Stimulated activated CD4-positive, alpha-beta T cell treated with anti-CD3 and anti-CD28 coated beads, Interleukin-15, amount 100 ng/mL, for 24 hours (primary cell): ENCODE results near the gene HOXD13.

Experiments used
- DNase-seq: peaks from one replicate; pipeline ENCODE4 v3.0.0-alpha.2; 2020

HOXD13 gene

GRCh38 chr2:176081376-176081836 lies 11.1 kb upstream of the HOXD13 start:
- no peak for DNase-seq

- DNase-seq: peak; percentile 27
These were observed 10.5 kb upstream of the HOXD13 start for GRCh38 chr2:176081837-176082524.

GRCh38 chr2:176082525-176082823 lies 10.0 kb upstream of the HOXD13 start:
- no peak for DNase-seq

GRCh38 chr2:176082824-176083751 lies 9.4 kb upstream of the HOXD13 start:
- no peak for DNase-seq

DNA sequence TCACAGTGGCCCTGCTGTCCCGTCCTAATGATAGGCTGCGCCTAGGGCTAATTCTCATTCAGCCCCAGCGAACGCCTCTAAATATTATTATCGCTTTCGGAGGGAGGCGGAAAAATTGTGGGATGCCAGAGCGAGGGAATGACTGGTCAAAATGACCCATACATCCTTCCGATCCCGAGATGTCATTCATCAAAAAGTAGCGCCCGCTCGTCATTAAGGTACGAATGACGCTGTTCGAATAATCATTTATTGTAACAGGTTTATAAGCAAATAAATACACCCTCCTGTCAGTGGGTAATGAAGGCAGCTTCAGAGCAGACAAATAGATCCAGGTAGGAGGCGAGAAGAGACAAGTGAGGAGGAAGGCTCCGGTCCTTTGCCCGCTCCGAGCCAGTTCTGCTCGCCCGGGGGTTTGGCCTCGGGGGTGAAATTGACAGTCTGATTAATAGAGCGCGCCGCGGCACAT lies 8.7 kb upstream of the HOXD13 start, which contains the start of gene EVX2:
EVX2 (minus strand) TSS at position 167 of the 466 bp plus-strand sequence. CDS start 186 bp downstream, outside the sequence.
- DNase-seq: no peak

GRCh38 chr2:176084611-176085119 lies 7.9 kb upstream of the HOXD13 start:
- no peak for DNase-seq

GRCh38 chr2:176085120-176085788 lies 7.3 kb upstream of the HOXD13 start:
- DNase-seq: no peak

DNA sequence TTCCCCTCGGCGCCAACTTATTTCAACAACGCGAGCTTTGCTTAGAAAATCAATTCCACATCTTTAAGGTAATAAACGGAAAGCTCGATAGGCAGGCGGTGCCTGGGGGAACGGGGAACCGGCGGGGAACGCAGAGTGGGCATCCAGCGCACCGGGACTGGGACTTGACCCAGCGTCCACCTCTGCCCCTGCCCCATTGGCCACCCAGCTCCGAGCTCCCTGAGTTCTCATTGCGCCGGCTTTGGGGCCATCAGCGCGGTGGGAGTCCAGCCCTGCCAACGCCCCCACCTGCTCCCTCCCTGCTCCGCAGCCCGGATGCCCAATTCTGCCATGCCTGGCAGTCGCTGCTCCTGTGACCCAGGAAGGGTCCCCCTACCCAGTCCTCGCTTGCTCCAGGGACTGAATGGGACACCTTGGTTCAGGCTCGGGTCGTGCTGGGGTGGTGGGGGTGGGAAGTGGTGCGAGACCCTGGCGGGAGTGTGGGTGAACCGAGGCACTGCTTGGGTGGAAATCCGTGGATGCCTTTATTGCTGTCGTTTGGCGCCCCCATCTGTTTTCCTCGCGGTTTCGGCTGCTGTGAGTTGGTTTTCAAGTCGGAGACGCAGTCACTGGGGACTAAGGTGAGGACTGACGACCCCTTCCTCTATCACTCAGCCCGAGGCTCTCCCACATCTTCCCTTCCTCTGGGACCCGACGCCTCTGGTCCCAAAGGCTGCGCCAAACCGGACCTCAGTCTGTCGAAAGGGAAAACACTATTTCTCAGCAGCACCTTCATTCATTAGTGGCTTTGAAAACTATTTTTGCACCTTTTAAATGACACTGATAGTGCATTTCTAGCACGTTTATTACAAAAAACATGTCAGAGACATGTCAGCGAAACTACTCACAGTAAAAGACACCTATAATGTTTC lies 6.4 kb upstream of the HOXD13 start:
- peak; percentile 23 for DNase-seq

- DNase-seq: no peak
These were observed 5.0 kb upstream of the HOXD13 start for GRCh38 chr2:176087330-176088047.

DNA sequence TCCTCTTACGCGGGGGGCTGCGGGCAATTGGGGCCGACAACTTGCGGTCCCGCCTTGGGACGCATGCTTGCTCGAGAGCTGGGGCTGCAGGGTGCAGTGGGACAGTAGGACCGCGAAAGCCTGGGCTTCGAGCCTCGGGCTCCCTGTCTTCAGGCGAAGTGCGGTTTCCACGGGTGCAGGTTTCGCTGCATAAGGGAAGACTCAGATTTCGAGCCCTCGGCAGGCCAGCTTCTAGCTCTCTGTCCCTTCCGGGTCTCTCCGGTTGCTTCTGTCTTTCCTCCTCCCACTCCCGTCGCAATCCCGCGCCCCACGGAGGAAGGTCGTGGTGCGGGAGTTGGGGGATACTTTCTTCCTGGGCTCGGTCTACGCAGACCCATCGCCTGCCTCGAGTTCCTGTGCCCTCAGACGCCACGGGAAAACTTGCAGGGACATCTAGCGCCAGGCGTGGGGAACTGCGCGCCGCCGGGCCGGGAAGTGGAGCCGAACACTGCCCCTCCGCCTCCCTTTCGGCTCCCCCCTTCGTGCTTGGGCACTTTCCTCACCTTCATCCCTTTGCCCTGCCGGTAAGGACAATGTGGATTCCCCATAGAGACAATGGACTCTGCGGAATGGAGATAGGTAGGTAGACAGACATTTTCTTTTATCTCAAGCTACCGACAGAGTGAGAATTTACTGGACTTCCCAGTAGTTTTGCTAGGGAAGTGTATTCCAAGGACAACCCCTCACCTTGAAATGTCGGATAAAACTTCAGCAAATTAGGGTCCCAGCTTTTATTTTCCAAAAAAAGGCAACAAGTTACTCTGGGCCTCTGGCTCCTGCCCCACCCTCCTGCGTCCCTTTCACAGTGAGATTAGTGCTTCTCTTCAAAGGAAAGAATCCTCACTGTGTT lies 4.2 kb upstream of the HOXD13 start:
- DNase-seq: peak; percentile 41

- no peak for DNase-seq
These were observed 3.3 kb upstream of the HOXD13 start for GRCh38 chr2:176088937-176089842.

GRCh38 chr2:176089843-176090395 lies 2.6 kb upstream of the HOXD13 start:
- DNase-seq: no peak

- DNase-seq: no peak
These were observed 1.7 kb upstream of the HOXD13 start for GRCh38 chr2:176090862-176091261.

GRCh38 chr2:176091329-176092258 lies 927 bp upstream of the HOXD13 start:
- no peak for DNase-seq

DNA sequence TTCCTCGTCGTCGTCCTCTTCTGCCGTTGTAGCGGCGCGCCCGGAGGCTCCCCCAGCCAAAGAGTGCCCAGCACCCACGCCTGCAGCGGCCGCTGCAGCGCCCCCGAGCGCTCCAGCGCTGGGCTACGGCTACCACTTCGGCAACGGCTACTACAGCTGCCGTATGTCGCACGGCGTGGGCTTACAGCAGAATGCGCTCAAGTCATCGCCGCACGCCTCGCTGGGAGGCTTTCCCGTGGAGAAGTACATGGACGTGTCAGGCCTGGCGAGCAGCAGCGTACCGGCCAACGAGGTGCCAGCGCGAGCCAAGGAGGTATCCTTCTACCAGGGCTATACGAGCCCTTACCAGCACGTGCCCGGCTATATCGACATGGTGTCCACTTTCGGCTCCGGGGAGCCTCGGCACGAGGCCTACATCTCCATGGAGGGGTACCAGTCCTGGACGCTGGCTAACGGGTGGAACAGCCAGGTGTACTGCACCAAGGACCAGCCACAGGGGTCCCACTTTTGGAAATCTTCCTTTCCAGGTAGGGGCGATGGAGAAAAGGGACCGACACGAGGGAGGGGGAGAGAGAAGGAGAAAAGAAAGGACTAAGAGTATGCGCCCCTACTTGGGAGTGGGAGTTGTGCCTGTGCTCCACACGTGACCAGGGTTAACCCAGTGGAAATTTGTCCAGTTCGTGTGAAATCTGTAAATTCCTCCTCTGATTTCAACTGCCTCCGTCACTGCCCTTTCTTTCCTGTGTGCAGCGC lies 800 bp downstream of the HOXD13 start:
- DNase-seq: no peak

- DNase-seq: no peak
These were observed 1.4 kb downstream of the HOXD13 start for GRCh38 chr2:176093898-176094249.

DNA sequence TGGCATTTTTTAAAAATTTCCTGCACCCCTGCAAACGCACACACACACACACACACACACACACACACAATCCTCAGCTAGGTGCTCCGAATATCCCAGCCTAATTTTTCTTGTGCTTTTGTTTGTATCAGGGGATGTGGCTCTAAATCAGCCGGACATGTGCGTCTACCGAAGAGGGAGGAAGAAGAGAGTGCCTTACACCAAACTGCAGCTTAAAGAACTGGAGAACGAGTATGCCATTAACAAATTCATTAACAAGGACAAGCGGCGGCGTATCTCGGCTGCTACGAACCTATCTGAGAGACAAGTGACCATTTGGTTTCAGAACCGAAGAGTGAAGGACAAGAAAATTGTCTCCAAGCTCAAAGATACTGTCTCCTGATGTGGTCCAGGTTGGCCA lies 1.8 kb downstream of the HOXD13 start:
- no peak for DNase-seq
